GM12878 (cell line): Measurements from ENCODE around the gene LHFPL5.

Source experiments
- CBX3 ChIP-seq: fragments of 200-600 bp; sonication (generic); IDR thresholded peaks from 2 replicates; pipeline ENCODE4 v1.6.1; 2016; ENCODE audit warnings: low read depth, borderline replicate concordance
- CHD2 ChIP-seq: IDR thresholded peaks from 2 replicates; pipeline ENCODE4 v1.6.1; 2011; ENCODE audit warnings: low read depth, low read length, improper control_type of control experiment, borderline replicate concordance
- CUX1 ChIP-seq: IDR thresholded peaks from 2 replicates; pipeline ENCODE4 v1.6.1; 2012; ENCODE audit warnings: improper control_type of control experiment, low read depth, low read length; ENCODE audit not compliant: insufficient replicate concordance
- EZH2 ChIP-seq: IDR thresholded peaks from 2 replicates; pipeline ENCODE4 v1.6.1; 2012; ENCODE audit warnings: low read depth, mild to moderate bottlenecking, control low read depth, inconsistent platforms, low read length, borderline replicate concordance; ENCODE audit not compliant: control insufficient read depth
- HCFC1 ChIP-seq: fragments of 150-350 bp; IDR thresholded peaks from 2 replicates; pipeline ENCODE4 v1.6.1; 2014; ENCODE audit warnings: low read length
- MEF2A ChIP-seq: IDR thresholded peaks from 2 replicates; pipeline ENCODE4 v1.6.1; 2011; ENCODE audit warnings: low read depth, mild to moderate bottlenecking, low read length, moderate library complexity; ENCODE audit not compliant: insufficient read depth
- NFIC ChIP-seq: IDR thresholded peaks from 2 replicates; pipeline ENCODE4 v1.6.1; 2012; ENCODE audit warnings: low read depth, mild to moderate bottlenecking, inconsistent platforms, low read length, moderate library complexity
- NRF1 ChIP-seq: conservative IDR thresholded peaks from 2 replicates; pipeline ENCODE4 v1.6.1; 2011; ENCODE audit warnings: mild to moderate bottlenecking, low read depth, low read length, improper control_type of control experiment
- POLR2A ChIP-seq: IDR thresholded peaks from 2 replicates; pipeline ENCODE4 v1.6.1; 2011; ENCODE audit warnings: low read depth, mild to moderate bottlenecking, low read length
- POU2F2 ChIP-seq: IDR thresholded peaks from 3 replicates; pipeline ENCODE4 v1.6.1; 2011; ENCODE audit warnings: low read depth, mild to moderate bottlenecking, low read length, borderline replicate concordance
- SIX5 ChIP-seq: IDR thresholded peaks from 2 replicates; pipeline ENCODE4 v1.6.1; 2011; ENCODE audit warnings: mild to moderate bottlenecking, low read depth, low read length, moderate library complexity; ENCODE audit not compliant: severe bottlenecking
- USF2 ChIP-seq: IDR thresholded peaks from 2 replicates; pipeline ENCODE4 v1.6.1; 2011; ENCODE audit warnings: low read depth, low read length, improper control_type of control experiment, borderline replicate concordance
- ZNF384 ChIP-seq: IDR thresholded peaks from 2 replicates; pipeline ENCODE4 v1.6.1; 2012; ENCODE audit warnings: low read depth, mild to moderate bottlenecking, low read length, improper control_type of control experiment, borderline replicate concordance
- TF ChIP-seq, protein P1 (sequence below), 3 experiments: IDR thresholded peaks in 2 of 3; conservative IDR thresholded peaks in 1 of 3; 2 replicates each; pipeline ENCODE4 v1.5.1; 2011; ENCODE audit warnings: low read depth in 3 of 3, low read length in 3 of 3, mild to moderate bottlenecking in 3 of 3, control low read depth in 2 of 3, moderate library complexity in 2 of 3, inconsistent platforms in 1 of 3, mixed read lengths in 1 of 3; ENCODE audit not compliant: control insufficient read depth in 2 of 3, insufficient read depth in 1 of 3; ENCODE audit errors: extremely low read depth in 1 of 3

DNA sequence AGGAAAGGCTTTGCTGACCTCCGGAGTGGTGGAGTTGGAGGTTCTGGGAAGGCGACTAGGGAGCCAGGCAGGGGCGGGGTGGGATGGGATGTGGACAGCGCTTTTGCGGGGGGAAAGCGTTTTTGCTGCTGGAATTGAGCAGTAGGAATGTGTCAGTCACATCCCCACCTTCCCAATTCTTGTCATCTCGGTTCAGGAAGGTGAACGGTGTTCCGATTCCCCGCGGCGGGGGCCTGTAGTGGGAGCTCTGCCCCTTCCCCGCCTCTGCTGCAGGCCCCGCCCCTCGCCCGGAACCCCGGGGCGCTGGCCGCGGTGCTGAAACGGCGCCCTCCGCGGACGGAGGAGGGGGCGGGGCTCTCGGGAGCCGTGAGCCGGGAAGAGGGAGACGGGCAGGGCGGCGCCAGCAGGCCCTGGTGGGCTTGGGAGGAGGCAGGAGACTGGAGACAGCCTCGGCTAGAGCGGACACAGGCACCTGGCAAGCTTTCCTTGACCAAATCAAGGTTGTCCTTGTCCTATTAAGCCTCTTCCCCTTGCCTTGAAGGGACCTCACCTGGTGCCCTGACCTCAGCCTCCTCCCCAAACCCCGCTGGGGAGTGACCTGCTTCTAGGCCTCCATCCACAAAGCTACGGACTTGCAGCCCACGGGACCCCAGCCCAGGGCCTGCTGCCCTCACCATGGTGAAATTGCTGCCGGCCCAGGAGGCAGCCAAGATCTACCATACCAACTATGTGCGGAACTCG is at the start of gene LHFPL5:
- TF ChIP-seq POLR2A (no peak), HCFC1 (no peak), CBX3 (no peak), ZNF384 (no peak), NRF1 (no peak), NFIC (no peak), SIX5 (no peak), USF2 (no peak), CUX1 (no peak), EZH2 (no peak), MEF2A (no peak), CHD2 (no peak), POU2F2 (no peak)
- TF ChIP-seq, protein P1, sequence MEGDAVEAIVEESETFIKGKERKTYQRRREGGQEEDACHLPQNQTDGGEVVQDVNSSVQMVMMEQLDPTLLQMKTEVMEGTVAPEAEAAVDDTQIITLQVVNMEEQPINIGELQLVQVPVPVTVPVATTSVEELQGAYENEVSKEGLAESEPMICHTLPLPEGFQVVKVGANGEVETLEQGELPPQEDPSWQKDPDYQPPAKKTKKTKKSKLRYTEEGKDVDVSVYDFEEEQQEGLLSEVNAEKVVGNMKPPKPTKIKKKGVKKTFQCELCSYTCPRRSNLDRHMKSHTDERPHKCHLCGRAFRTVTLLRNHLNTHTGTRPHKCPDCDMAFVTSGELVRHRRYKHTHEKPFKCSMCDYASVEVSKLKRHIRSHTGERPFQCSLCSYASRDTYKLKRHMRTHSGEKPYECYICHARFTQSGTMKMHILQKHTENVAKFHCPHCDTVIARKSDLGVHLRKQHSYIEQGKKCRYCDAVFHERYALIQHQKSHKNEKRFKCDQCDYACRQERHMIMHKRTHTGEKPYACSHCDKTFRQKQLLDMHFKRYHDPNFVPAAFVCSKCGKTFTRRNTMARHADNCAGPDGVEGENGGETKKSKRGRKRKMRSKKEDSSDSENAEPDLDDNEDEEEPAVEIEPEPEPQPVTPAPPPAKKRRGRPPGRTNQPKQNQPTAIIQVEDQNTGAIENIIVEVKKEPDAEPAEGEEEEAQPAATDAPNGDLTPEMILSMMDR (IDR thresholded peaks at IDR 0.05 in 2 of 3, conservative IDR thresholded peaks at IDR 0.05 in 1 of 3; ENCODE audit: control insufficient read depth in 2 of 3, extremely low read depth in 1 of 3, insufficient read depth in 1 of 3, low read depth in 3 of 3, low read length in 3 of 3) = no peak
